Stimulated activated naive CD8-positive, alpha-beta T cell treated with anti-CD3 and anti-CD28 coated beads, Interleukin-15, Interleukin-2, amounts not matched to agents 100 U/mL and 50 U/mL, for 24 hours (primary cell): ENCODE measurements around the gene FGFRL1.

Experiments used
- ATAC-seq: fragments of 150-1000 bp; cut with Tn5 transposase; one replicate; pipeline ENCODE4 v1.10.0; 2021
- DNase-seq: peaks from one replicate; pipeline ENCODE4 v3.0.0; 2021

FGFRL1 gene

DNA sequence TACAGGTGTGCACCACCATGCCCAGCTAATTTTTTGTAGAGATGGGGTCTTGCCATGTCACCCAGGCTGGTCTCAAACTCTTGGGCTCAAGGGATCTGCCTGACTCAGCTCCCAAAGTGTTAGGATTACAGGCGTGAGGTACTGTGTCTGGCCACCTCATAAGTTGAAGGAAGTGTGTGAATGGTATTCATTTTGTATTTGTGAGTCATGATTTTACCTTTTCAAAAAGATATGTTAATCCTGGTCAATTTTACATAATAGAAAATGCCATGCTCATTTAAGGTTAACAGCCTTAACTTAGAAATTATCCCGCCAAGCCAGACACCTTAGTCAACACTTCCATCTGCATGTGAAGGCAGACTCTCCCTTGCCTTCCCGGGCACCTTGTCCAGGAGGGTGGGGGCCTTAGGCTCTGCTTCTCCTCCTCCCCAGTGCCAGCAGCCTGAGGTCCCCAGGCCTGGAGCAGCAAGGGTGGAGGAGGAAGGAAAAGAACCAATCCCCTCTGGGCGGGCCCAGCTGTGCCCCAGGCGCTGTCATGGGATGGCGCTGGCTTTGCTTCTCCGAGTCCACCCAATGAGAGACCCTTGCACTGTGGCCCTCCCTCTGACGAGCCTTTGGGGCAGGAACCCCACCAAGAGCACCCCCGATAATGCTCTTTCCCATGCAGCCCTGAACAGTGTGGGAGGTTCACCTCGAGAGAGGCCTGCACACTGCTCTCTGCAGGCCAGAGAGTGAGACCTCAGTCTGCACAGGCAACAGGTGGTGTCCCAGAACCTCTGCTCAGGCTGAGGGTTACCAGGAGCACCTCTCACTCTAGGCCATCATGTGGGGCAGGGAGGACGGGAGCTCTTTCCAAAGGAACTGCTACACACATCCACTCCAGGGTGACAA lies 64.6 kb downstream of the FGFRL1 start:
- no peak for ATAC-seq
- no peak for DNase-seq
